HG03097 (cell line): ENCODE results near the gene CDIPT.
A peak's percentile ranks its signal among the peaks of the same experiment; 100 is the strongest.
"Not testable (repeated sequence)": the region's sequence is repeated elsewhere in the genome, so short reads cannot be mapped to it uniquely, and the experiment has no call there.

Experiments used
- ATAC-seq: cut with Tn5 transposase; IDR thresholded peaks from one replicate; pipeline ENCODE4 v1.9.1; 2021; ENCODE audit not compliant: unreplicated experiment, low FRiP score

The CDIPT gene

DNA sequence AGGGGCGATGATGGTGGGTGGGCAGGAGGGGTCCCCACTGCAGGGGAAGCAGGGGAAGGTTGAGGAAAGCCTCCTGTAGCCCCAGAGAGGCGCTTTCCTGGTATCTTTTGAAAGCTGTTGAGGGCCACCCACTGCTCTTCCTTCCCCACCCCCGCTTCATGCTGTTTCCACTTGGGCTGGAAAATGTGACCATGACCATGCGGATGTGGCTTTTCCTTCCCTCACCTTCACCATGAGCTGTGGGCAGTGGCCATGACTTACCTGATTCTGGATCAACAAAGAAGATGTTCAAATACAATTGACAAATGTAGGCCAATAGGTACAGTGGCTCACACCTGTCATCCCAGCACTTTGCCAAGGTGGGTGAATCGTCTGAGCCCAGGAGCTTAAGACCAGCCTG, 28.9 kb downstream of the CDIPT start:
- no peak for ATAC-seq

DNA sequence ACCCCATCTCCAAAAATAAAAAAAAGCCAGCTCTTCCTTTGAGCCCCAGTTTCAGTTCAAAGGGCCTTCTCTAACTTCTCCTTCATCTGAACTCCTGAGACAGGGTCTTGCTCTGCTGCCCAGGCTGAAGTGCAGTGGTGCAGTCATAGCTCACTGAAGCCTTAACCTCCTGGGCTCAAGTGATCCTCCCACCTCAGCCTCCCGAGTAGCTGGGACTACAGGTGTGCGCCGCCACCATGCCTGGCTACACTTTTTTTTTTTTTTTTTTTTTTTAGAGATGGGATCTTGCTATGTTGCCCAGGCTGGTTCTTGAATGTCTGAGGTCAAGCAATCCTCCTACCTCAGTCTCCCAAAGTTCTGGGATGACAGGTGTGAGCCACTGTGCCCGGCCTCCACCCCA, 29.8 kb downstream of the CDIPT start:
- not testable (repeated sequence) for ATAC-seq

DNA sequence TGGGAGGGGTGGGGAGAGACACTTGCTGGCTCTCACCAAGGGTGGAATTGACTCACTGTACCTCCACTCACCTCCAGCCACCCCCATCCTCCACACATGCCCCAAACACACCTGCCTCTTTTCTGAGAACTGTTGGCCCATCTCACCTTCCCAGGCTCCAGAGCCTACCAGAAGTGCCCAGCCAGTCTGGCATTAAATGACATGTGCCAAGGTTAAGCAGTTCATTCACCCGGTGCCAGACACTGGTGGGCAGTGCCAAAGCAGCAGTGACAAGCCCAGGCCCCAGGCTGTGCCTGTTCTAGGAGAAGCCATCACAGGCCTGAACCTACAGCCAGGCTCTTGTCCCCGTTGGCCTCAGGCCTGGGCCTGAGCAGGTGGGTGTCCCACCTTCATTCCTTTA, 31.5 kb downstream of the CDIPT start:
- no peak for ATAC-seq

DNA sequence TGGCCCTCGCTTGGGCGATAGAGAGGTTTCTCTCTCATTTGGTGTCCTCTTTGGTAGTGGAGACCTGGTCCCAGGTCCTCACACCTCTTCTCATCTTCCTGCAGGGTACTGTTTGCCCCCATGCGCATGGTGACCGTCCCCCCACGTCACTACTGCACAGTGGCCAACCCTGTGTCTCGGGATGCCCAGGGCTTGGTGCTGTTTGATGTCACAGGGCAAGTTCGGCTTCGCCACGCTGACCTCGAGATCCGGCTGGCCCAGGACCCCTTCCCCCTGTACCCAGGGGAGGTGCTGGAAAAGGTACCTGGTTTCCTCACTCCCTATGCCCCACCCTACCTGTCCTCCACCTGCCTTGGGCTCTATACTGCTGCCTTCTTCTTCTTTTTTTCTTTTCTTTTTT, 32.3 kb downstream of the CDIPT start:
- no peak for ATAC-seq

DNA sequence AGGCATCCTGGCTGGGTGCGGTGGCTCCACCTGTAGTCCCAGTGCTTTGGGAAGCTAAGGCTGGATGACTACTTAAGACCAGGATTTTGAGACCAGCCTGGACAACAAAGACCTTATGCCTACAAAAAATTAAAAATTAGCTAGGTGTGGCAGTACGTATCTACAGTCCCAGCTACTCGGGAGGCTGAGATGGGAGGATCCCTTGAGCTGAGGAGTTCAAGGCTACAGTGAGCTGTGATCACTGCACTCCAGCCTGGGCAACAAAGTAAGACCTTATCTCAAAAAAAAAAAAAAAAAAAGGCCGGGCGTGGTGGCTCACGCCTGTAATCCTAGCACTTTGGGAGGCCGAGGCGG, 36.7 kb downstream of the CDIPT start:
- no peak for ATAC-seq

DNA sequence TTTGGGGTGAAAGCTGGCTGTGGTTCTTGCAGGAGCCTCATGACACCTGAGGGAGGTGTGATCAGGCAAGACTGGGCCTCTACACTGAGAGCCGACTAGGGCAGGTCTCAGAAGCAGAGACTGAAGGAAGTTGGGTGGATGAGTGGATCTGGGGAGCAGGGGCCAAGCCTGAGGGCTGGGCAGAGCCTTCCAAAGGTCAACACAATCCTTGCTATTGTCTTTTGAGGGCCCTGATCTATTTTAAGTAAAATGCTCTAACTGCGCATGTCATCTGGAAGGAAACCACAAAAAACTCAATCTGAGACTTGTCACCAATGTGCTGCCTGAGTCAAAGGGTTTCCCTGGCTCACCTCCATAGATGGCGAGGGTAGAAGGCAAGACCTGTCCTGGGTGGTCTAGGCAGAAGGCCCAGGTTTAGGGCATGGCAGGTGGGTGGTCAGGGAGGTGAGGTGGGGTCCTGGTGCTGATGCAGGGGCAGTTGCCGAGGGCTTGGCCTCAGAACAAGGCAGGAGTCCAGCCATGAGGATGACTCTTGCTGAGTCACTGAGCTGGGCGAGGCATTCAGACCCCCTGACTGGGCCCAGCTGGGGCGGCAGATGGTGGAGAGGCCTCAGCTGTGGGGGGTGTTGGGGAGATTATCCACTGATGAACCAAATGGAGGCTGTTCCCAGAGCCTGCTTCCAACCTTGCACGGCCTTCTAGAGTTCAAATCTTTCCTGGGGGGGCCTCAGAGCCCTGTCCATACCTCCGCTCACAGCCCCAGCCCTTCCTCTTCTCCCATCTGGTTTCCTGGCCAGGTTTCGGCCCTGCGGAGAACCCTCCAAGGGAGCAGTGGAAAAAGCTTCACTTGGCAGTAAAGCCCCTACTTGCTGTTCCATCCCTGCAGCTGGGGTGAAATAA, 37.6 kb downstream of the CDIPT start:
- ATAC-seq: no peak

DNA sequence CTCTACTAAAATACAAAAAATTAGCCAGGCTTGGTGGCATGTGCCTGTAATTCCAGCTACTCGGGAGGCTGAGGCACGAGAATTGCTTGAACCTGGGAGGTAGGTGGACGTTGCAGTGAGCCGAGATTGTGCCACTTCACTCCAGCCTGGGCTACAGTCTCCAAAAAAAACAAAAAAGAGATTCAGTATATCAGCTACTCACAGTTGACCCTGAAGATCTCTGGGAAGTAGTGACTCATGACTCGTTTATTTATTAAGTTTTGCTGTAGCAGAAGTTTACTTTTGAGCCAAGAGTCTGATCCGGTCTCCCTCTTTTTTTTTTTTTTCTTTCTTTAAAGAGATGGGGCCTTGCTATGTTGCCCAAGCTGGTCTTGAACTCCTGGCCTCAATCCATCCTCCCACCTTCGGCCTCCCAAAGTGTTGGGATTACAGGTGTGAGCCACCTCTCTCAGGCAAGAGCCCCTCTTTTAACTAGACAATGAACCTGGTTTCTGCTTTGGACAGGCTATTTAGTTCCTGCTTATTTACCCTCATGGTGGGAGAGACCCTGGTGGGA, 38.4 kb downstream of the CDIPT start:
- no peak for ATAC-seq

DNA sequence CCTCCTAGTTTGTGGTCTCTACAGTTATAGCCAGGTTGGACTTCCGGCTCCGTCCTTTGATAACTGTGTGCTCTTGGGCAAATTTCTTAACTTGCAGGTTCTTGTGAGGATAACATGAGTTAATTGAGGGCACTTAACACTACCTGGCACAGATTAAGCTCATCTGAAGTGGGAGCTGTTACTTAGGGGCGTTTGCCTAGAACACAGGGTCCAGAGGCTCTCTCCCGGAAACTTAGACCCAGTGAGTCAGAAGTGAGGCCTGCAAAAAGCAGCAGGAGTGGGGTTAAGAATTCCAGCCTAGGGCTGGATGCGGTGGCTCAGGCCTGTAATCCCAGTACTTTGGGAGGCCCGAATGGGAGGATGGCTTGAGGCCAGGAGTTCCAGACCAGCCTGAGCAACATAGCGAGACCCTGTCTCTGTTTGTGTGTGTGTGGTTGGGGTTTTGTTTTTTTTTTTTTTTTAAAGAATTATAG, 41.3 kb downstream of the CDIPT start:
- ATAC-seq: no peak

DNA sequence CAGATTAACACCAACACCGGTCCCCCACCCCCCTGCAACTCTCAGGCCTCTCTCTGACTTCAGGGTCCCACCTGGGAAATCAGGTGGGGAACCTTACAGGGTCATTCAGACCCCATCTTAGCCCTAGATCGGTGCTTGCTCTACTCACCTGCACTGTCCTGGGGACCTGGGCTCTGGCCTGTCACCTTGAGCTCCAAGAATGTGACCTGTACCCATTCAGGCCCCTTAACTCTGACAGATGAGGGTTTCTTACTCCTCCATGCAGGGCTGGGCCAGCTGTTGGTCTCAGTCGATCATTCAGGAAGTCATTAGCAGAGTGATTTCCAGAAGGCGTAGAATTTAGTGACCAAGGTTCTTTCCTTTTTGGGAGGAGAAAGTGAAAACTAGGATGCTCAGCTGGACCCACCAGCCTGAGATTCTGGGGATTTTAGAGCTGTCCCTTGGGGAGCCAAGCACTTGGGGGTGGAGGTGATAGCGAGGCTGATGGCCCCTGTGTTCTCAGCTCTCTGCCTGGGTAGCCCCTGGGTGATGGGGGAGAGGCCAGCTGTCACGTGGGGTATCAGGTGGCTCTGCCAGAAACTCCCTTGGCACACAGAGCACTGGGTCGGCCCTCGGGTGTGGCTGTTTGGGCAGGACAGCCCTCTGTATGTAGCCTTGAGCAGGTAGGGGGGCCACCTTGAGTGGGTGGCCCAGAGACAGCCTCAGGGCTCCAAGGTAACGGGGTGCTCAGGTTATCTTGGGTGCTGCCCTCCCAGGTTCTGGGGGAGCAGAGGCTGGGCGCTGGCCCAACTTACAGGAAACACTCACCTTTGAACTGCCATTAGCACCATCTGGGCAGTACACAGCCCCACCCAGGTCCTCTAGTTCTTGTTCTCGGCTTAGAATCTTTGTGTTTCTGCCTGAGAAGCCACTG, 42.0 kb downstream of the CDIPT start:
- ATAC-seq: peak; percentile 33

DNA sequence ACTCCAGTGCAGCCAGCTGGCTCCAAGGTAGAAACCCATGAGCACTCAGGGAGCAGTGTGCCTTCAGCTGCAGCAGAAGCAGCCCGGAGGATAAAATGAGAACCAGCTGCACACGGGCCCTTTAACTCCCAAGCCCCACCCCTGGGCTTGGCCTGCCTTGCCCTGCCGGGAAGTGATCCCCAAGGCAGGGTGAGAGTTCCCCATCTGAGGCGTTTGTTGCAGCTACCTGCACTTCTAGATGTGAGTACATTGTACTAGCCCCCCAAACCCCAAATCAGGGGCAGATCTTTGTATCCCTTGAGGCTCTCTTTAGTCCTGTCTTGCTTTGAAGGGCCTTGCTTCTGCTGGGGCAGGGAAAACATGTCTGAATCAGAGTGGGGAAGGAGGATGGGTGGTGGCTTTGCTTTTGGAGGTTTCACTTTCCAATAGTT, 42.7 kb downstream of the CDIPT start, which contains the start of gene MVP:
TSS of gene MVP (plus strand) at position 192 of the 431 bp plus-strand sequence. CDS start 10,088 bp downstream, outside the sequence.
- no peak for ATAC-seq

DNA sequence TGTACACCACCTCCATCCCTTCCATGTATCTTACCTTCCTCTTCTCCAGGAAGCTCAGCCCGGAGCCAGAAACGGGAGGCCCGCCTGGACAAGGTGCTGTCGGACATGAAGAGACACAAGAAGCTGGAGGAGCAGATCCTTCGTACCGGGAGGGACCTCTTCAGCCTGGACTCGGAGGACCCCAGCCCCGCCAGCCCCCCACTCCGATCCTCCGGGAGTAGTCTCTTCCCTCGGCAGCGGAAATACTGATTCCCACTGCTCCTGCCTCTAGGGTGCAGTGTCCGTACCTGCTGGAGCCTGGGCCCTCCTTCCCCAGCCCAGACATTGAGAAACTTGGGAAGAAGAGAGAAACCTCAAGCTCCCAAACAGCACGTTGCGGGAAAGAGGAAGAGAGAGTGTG, 43.5 kb downstream of the CDIPT start:
- ATAC-seq: no peak

DNA sequence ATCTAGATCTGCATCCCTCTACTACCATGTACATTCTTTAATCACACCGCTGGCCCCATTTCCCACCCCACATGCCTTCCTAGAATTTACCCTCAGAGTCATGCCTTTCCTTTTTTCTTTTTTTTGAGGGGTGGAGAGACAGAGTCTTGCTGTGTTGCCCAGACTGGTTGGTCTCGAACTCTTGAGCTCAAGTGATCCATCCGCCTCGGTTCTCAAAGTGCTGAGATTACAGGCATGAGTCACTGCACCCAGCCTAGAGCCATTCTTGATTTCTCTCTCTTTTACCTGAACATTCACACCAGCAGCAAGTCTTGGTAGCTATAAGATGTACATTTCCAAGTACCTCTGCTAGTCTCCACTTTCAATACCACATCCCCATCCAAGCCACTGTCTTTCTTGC, 44.9 kb downstream of the CDIPT start:
- ATAC-seq: no peak

DNA sequence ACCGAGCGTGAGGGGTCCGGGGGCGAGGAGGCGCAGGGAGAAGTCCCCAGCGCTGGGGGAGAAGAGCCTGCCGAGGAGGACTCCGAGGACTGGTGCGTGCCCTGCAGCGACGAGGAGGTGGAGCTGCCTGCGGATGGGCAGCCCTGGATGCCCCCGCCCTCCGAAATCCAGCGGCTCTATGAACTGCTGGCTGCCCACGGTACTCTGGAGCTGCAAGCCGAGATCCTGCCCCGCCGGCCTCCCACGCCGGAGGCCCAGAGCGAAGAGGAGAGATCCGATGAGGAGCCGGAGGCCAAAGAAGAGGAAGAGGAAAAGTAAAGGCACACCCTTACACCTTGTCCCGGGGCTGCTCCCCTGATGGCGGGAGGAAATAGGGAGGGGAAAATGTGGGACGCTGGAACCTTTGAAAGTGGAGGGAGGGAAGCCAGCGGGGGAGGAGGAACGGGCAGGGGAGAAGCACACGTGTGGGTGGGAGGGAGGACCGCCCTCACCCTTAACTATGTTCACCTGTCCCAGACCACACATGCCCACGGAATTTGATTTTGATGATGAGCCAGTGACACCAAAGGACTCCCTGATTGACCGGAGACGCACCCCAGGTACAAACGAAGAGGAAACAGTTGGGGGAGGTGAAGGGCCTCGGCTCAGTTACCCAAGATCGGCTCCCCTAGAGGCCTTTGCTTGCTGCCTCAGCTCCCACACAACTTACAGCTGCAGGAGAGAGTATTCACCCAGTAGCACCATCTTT, 46.2 kb downstream of the CDIPT start:
- peak; percentile 6 for ATAC-seq

DNA sequence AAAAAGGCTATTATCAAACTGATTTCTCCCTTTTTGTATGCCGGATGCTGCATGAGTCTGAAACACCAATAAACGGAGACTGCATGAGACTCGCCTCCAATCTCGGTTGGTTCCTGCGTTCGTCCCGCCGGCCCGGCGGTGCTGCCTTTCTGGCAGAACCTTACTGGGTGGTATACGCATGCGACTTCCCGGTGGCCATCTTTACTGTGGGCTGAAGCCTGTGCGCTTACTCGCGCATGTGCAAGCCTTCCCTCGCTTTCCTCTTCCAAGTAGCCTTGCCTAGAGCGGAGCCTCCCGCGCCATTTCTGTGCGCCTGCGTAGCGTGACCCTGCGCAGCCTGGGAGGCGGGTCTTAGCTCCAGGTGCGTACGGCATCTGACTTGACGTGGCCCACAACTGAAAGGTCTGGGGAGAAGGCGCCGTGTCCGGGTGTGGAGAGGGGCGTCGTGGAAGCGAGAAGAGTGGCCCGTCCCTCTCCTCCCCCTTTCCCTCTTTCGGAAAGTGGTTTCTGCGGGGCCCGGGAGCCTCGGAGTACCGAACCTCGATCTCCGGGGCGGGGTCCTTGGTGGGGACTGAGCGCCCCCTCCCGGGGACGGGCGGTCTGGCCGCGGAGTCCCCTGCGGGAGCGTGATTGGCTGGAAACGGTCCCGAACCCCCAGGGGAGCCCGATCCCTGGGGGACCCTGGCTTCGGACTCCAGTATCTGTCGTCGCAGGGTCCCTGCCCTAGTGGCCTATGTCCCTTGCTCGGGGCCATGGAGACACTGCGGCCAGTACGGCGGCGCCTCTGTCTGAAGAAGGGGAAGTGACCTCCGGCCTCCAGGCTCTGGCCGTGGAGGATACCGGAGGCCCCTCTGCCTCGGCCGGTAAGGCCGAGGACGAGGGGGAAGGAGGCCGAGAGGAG, 47.0 kb downstream of the CDIPT start, which contains the start of gene PAGR1:
TSS of gene PAGR1 (plus strand) at position 360 of the 901 bp plus-strand sequence. CDS start at position 734, 374 bp downstream.
- peak; percentile 57 for ATAC-seq

DNA sequence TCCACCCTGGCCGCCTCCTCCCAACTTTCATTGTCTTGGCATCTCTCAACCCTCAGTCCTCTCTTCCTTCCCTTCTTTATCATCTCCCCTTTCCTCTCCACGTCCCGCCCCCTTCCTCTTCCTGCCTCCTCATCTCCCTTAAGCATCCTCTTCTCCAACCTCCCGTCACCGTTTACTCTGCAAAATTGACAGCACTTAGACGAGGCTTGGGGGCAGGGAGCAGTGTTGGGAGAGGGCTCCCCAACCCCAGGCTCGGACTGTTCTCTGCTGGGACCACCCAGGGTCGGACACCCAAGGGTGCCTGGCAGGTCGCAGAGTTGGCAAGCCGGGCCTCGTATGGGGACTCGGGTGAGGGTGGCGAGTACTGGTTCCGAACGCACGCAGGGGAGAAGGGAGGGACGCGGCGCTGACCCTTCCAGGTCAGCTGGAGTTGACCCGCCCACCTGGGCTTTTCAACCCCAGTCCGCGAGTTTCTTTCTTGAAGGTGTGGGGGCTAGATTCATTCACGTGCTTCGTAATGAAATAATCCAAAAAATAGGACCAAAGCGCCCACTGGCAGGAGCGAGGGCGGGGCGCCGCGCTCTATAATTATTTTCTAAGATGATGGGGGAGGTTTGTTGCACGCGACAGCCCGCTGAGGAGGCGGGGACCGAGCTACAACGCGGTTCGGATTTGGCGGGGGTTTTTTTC, 47.8 kb downstream of the CDIPT start:
- ATAC-seq: no peak

DNA sequence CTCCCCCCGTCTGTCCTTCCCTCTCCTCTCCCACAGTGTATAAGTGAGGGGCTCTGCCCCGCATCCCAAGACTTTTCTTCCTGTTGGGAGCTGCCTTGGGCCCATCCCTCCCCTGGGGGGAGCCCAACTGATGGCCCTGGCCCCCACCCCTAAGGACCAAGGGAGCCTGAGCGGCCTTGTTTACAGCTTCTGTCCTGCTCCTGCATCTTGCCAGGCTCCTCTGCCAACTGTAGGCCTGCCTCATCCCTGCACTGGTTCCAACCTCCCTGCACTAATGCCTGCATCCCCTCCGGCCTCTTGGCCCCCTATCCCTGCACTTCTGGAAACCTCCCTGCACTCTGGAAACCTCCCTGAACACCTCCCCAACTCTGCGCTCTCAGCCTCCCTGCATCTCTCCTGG, 48.4 kb downstream of the CDIPT start:
- ATAC-seq: no peak

DNA sequence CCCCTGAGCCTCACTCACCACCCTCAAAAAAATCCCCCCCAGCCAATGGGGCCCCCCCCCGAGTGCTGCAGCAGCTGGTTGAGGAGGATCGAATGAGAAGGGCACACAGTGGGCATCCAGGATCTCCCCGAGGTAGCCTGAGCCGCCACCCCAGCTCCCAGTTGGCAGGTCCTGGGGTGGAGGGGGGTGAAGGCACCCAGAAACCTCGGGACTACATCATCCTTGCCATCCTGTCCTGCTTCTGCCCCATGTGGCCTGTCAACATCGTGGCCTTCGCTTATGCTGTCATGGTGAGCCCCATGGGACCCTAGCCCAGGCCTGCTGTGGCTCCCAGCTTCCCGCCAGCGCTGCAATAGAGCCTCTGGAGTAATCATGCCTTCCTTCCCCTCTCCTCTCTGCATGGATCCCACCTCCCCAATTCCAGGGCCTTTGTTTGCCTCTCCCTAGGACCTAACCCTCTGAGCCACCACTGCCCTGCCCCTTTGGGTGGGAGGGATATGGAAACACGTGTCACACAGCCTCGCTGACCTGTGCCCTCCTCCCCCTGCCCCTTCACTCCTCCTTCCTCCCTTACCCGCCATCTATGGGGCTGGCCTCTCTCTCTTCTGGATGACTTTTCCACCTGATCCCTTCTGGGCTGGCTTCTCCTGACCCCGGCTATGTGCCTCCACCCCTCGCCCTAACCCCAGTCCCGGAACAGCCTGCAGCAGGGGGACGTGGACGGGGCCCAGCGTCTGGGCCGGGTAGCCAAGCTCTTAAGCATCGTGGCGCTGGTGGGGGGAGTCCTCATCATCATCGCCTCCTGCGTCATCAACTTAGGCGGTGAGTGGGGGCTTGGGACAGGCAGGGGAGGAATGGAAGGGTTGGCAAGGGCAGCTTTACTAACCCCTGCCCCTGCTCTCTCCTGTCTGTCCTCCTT, 49.1 kb downstream of the CDIPT start:
- ATAC-seq: no peak
